ENCODE results near the gene FGD4.

- TF ChIP-seq EZH2 (IDR thresholded peaks at IDR 0.05; ENCODE audit: insufficient read depth, poor library complexity, severe bottlenecking) = no peak
- TF ChIP-seq EZH2phosphoT487 (IDR thresholded peaks at IDR 0.05; ENCODE audit: insufficient read depth, low read depth) = no peak
Observed at GRCh38 chr12:32450768-32451167, 51.4 kb downstream of the FGD4 start.

Data from GM23248 (cell line).